ENCODE measurements around the gene SCAMP2. TPM values are rescaled to one million over a fixed set of nuclear protein-coding genes. Genes with fewer than 3 reads are reported as not detected.

The SCAMP2 gene
- total and polyA plus RNA-seq, 2 of the 13 experiments (the other 11 are each of a cell fraction or from before 2014, with no cell fraction given), result 34.8 to 121 TPM

GRCh38 chr15:74893627-74894026 lies 20.5 kb upstream of the SCAMP2 start:
- peaks cover 14 to 23% of the 10 kb centered on the region in 2 experiments; a peak in 4 of 5 replicates for H3K36me3 ChIP-seq (replicated peaks in 1 of 2; ENCODE audit: control insufficient read depth in 1 of 2, insufficient read depth in 2 of 2, low read length in 2 of 2)
- 97% methylated on average over 3 of the region's 3 CpGs for WGBS (ENCODE audit: low lambda C conversion rate)
- no peaks in the 10 kb centered on the region; a peak in 1 of 5 replicates for H3K27me3 ChIP-seq (ENCODE audit: control insufficient read depth in 1 of 2, insufficient read depth in 2 of 2, low read length in 2 of 2)
- no peak overlapping the region for H3K4me3 ChIP-seq (replicated peaks in 1 of 3; ENCODE audit: insufficient read depth in 1 of 3, low read depth in 2 of 3, low read length in 3 of 3)
- POLR2A ChIA-PET, result interaction anchor here (0.9 to 1.2 kb wide), 2 partner anchors 10 to 13 kb away, joined by 3 to 4 read pairs; partner anchors contain the start of gene FAM219B
- no peak overlapping the region for H3K4me2 ChIP-seq (ENCODE audit: low read depth, low read length)
- H2AFZ ChIP-seq (ENCODE audit: low read length), result no peak overlapping the region
- TF ChIP-seq HNRNPK (IDR thresholded peaks at IDR 0.05; ENCODE audit: low read depth, low read length, poor library complexity, severe bottlenecking), result no peak
- no peak for TF ChIP-seq ZNF850 (CRISPR knock-in tag; conservative IDR thresholded peaks at IDR 0.05)
- TF ChIP-seq NFAT5 (CRISPR knock-in tag; IDR thresholded peaks at IDR 0.05), result no peak
- TF ChIP-seq POLR2AphosphoS5 (IDR thresholded peaks at IDR 0.05; ENCODE audit: low read depth, low read length), result 0 out of 2 replicates have a peak, but pooled peaks have one; percentile 28
- TF ChIP-seq ATF4 (CRISPR knock-in tag; IDR thresholded peaks at IDR 0.05), result no peak
- intact Hi-C loops (cut with micrococcal nuclease; ENCODE audit: unreplicated experiment), result no loop called here
- no peak for DNase-seq (ENCODE audit: low spot score)
- H3K79me2 ChIP-seq (ENCODE audit: insufficient read depth, low read length), result peaks cover 11% of the 10 kb centered on the region
- CTCF ChIA-PET (ENCODE audit: low intra/inter-chr PET ratio, low total read pairs), result no interaction called here
- no peaks in the 10 kb centered on the region; the same call in 1 of the 2 replicates for H4K20me1 ChIP-seq (ENCODE audit: insufficient read depth, low read length)
- H3K27ac ChIP-seq (ENCODE audit: extremely low read length, insufficient read depth, low read length), result no peak overlapping the region
- ATAC-seq, result no peak
- no peak for FAIRE-seq
- peaks cover 24% of the 10 kb centered on the region for H3K4me1 ChIP-seq (ENCODE audit: insufficient read depth, low read length)
- H3K9me3 ChIP-seq (ENCODE audit: low read length), result no peaks in the 10 kb centered on the region
- no peak overlapping the region for H3K9ac ChIP-seq (ENCODE audit: insufficient read depth, low read depth, low read length)
- no TSS peak for BruUV-seq (replicated peaks)
- in situ Hi-C loops (cut with HindIII; ENCODE audit: extremely low pct_ligation_motif_present, low pct_unique_long_range_greater_than_20kb), result no loop called here

Data from HepG2 (cell line).